ENCODE data around the gene CLASP2. TPM values are rescaled to one million over a fixed set of nuclear protein-coding genes. Genes with fewer than 3 reads are reported as not detected.

CLASP2 gene
- total RNA-seq, 1 donor from 2014 or later = 65.0 TPM

DNA sequence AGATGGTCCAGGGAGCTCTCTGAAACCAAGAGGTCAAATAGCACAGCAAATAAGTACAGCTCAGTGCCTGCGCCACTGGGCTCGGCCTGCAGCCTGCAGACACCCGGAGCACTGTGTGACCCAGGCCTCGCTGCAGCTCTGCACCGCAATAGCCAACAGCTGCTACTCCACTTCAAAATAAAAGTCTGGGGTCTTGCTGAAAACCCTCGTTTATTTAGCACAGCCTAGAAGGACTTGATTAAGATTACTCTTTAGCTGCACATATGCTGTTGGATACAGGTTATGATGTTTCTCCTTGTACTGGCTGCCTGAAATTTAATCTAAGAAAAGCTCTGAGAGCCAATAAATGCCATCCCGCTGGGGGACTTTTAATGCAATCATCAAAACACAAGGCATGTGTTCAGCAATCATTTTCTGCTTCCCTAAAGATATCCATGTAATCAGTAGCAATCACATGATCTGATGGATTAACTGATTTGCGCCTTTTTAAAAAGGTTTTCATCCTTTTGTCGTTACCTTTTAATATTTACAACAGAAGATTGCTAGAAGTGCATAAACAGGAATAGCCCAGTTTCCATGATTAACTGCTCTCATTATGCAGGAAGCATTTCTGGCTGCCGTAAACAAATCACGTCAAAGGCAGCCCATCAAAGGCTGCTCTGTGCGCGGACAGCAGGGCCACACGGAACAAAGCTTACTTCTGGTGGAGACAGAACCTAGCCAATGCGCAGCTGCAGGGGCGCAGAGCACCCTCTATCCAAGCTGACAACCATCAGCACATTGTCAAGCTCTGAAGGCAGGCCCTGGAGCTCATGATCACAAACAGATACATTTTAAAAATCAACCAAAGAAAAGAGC lies 58.8 kb downstream of the CLASP2 start:
- peaks cover 20% of the 10 kb centered on the region for H3K4me1 Mint-ChIP-seq (ENCODE audit: low read depth, unreplicated experiment)
- H3K4me3 ChIP-seq (ENCODE audit: insufficient read depth, low read depth, low read length) = peak overlapping the region; percentile 49
- peak overlapping the region; percentile 87 for H3K4me2 ChIP-seq (ENCODE audit: low read length)
- no peak for TF ChIP-seq CTCF (IDR thresholded peaks at IDR 0.05; ENCODE audit: insufficient read depth, low read depth, low read length)
- no peaks in the 10 kb centered on the region for H3K9me3 ChIP-seq (ENCODE audit: insufficient read depth, low read depth, low read length)
- H3K36me3 ChIP-seq (ENCODE audit: insufficient read depth, low read length) = no peaks in the 10 kb centered on the region
- peak; percentile 71 for FAIRE-seq
- H3K4me3 Mint-ChIP-seq (ENCODE audit: unreplicated experiment) = peak overlapping the region; percentile 79
- H3K27ac ChIP-seq (ENCODE audit: low read depth, low read length) = peak overlapping the region; percentile 45
- H3K36me3 Mint-ChIP-seq (ENCODE audit: low read depth, unreplicated experiment) = no peaks in the 10 kb centered on the region
- peak overlapping the region; percentile 61 for H3K9ac ChIP-seq (ENCODE audit: low read length)
- DNase-seq (ENCODE audit: low read depth) = peak; percentile 73
- H3K27me3 ChIP-seq (ENCODE audit: insufficient read depth, low read length) = no peaks in the 10 kb centered on the region
- peaks cover 18% of the 10 kb centered on the region for H3K79me2 ChIP-seq (ENCODE audit: insufficient read depth, low read length)
- H3K27ac Mint-ChIP-seq (ENCODE audit: unreplicated experiment) = peak overlapping the region; percentile 29
- no peaks in the 10 kb centered on the region for H3K27me3 Mint-ChIP-seq (ENCODE audit: low read depth, unreplicated experiment)
- H3K9me3 Mint-ChIP-seq (ENCODE audit: unreplicated experiment) = no peaks in the 10 kb centered on the region
- H4K20me1 ChIP-seq (ENCODE audit: insufficient read depth, low read length) = no peaks in the 10 kb centered on the region
- peaks cover 23% of the 10 kb centered on the region for H3K4me1 ChIP-seq (ENCODE audit: insufficient read depth, low read length)
- H2AFZ ChIP-seq (ENCODE audit: low read depth, low read length) = peak overlapping the region; percentile 48

DNA sequence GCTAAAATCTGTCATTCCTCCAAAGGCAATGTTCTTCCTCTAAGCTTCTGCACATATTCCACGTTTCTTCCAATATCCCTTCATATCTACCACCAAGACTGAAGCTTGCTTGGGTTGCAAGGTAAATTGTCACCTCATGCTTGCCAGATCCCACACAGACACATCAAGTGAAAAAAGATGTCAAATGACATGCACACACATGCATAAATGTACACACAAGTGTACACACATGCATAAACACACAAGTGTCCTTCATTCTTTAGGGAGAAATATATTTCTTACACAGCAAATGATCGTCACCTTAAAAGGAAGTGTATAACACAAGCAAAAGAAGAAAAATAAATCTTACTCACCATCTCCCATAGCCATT lies 59.4 kb downstream of the CLASP2 start:
- Histone ChIP-seq H3K4me2 (ENCODE audit: low read length) (peak overlapping the region; percentile 87), H3K27me3 (ENCODE audit: insufficient read depth, low read length) (no peaks in the 10 kb centered on the region), H3K9me3 (ENCODE audit: insufficient read depth, low read depth, low read length) (no peaks in the 10 kb centered on the region), H3K9ac (ENCODE audit: low read length) (peak overlapping the region; percentile 61), H2AFZ (ENCODE audit: low read depth, low read length) (peak overlapping the region; percentile 48), H3K4me3 (ENCODE audit: insufficient read depth, low read depth, low read length) (peak overlapping the region; percentile 49), H3K79me2 (ENCODE audit: insufficient read depth, low read length) (peaks cover 23% of the 10 kb centered on the region), H3K4me1 (ENCODE audit: insufficient read depth, low read length) (peaks cover 18% of the 10 kb centered on the region), H4K20me1 (ENCODE audit: insufficient read depth, low read length) (no peaks in the 10 kb centered on the region), H3K27ac (ENCODE audit: low read depth, low read length) (no peak overlapping the region), H3K36me3 (ENCODE audit: insufficient read depth, low read length) (no peaks in the 10 kb centered on the region)
- H3K27ac Mint-ChIP-seq (ENCODE audit: unreplicated experiment) = peak overlapping the region; percentile 29
- no peaks in the 10 kb centered on the region for H3K36me3 Mint-ChIP-seq (ENCODE audit: low read depth, unreplicated experiment)
- no peaks in the 10 kb centered on the region for H3K9me3 Mint-ChIP-seq (ENCODE audit: unreplicated experiment)
- no peaks in the 10 kb centered on the region for H3K27me3 Mint-ChIP-seq (ENCODE audit: low read depth, unreplicated experiment)
- FAIRE-seq (peak; percentile 29), DNase-seq (ENCODE audit: low read depth) (no peak)
- TF ChIP-seq CTCF (IDR thresholded peaks at IDR 0.05; ENCODE audit: insufficient read depth, low read depth, low read length) (no peak), EZH2 (IDR thresholded peaks at IDR 0.05; ENCODE audit: insufficient read depth, low read length) (no peak)
- peaks cover 22% of the 10 kb centered on the region for H3K4me1 Mint-ChIP-seq (ENCODE audit: low read depth, unreplicated experiment)
- H3K4me3 Mint-ChIP-seq (ENCODE audit: unreplicated experiment) = peak overlapping the region; percentile 79

GRCh38 chr3:33658039-33658438 lies 60.0 kb downstream of the CLASP2 start:
- H3K4me3 ChIP-seq (ENCODE audit: insufficient read depth, low read depth, low read length) = no peak overlapping the region
- no peaks in the 10 kb centered on the region for H3K27me3 ChIP-seq (ENCODE audit: insufficient read depth, low read length)
- peak overlapping the region; percentile 28 for H3K27ac Mint-ChIP-seq (ENCODE audit: unreplicated experiment)
- H3K36me3 ChIP-seq (ENCODE audit: insufficient read depth, low read length) = no peaks in the 10 kb centered on the region
- TF ChIP-seq EZH2 (IDR thresholded peaks at IDR 0.05; ENCODE audit: insufficient read depth, low read length) = no peak
- TF ChIP-seq CTCF (IDR thresholded peaks at IDR 0.05; ENCODE audit: insufficient read depth, low read depth, low read length) = no peak
- H3K27ac ChIP-seq (ENCODE audit: low read depth, low read length) = no peak overlapping the region
- H3K79me2 ChIP-seq (ENCODE audit: insufficient read depth, low read length) = peaks cover 23% of the 10 kb centered on the region
- no peaks in the 10 kb centered on the region for H3K36me3 Mint-ChIP-seq (ENCODE audit: low read depth, unreplicated experiment)
- no peaks in the 10 kb centered on the region for H4K20me1 ChIP-seq (ENCODE audit: insufficient read depth, low read length)
- no peak overlapping the region for H3K4me2 ChIP-seq (ENCODE audit: low read length)
- H3K4me3 Mint-ChIP-seq (ENCODE audit: unreplicated experiment) = peak overlapping the region; percentile 34
- peaks cover 18% of the 10 kb centered on the region for H3K4me1 ChIP-seq (ENCODE audit: insufficient read depth, low read length)
- DNase-seq (ENCODE audit: low read depth) (no peak), FAIRE-seq (no peak)
- no peaks in the 10 kb centered on the region for H3K9me3 ChIP-seq (ENCODE audit: insufficient read depth, low read depth, low read length)
- H3K27me3 Mint-ChIP-seq (ENCODE audit: low read depth, unreplicated experiment) = no peaks in the 10 kb centered on the region
- H3K9me3 Mint-ChIP-seq (ENCODE audit: unreplicated experiment) = no peaks in the 10 kb centered on the region
- no peak overlapping the region for H2AFZ ChIP-seq (ENCODE audit: low read depth, low read length)
- H3K9ac ChIP-seq (ENCODE audit: low read length) = no peak overlapping the region
- peaks cover 22% of the 10 kb centered on the region for H3K4me1 Mint-ChIP-seq (ENCODE audit: low read depth, unreplicated experiment)
